HFFc6 (cell line): ENCODE measurements around the gene LRRC3B. TPM values are rescaled to one million over a fixed set of nuclear protein-coding genes. Genes with fewer than 3 reads are reported as not detected.

Source experiments
- DNase-seq: peaks from one replicate; pipeline ENCODE4 v3.0.0-alpha.2; 2018
- H3K27ac Mint-ChIP-seq: 2 replicates; pipeline ENCODE4 v1.8.0; 2020; ENCODE audit warnings: mild to moderate bottlenecking, mixed read lengths
- H3K27me3 Mint-ChIP-seq: 2 replicates; pipeline ENCODE4 v1.8.0; 2021; ENCODE audit warnings: mild to moderate bottlenecking, moderate library complexity, mixed read lengths; ENCODE audit not compliant: insufficient read depth
- H3K36me3 Mint-ChIP-seq: 2 replicates; pipeline ENCODE4 v1.8.0; 2021; ENCODE audit warnings: low read depth, mixed read lengths
- H3K4me1 Mint-ChIP-seq: 2 replicates; pipeline ENCODE4 v1.8.0; 2020; ENCODE audit warnings: low read depth, mixed read lengths
- H3K4me3 Mint-ChIP-seq: 2 replicates; pipeline ENCODE4 v1.8.0; 2020; ENCODE audit warnings: mild to moderate bottlenecking, moderate library complexity, mixed read lengths
- H3K9me3 Mint-ChIP-seq: 2 replicates; pipeline ENCODE4 v1.8.0; 2020; ENCODE audit warnings: mild to moderate bottlenecking, mixed read lengths
- CTCF ChIP-seq: fragments of 200-600 bp; sonication (generic); IDR thresholded peaks from 2 replicates; pipeline ENCODE4 v1.5.0; 2021; ENCODE audit warnings: antibody characterized with exemption, mild to moderate bottlenecking
- total RNA-seq, 6 experiments: library from RNA; stranded (reverse); fragmentation: NEBNext Ultra II Directional; extraction: Animal tissue kit (Norgen Biotek cat#: 25700); gene quantifications; 2 replicates in 1 of 6; 3 replicates in 5 of 6; pipeline ENCODE4 v1.2.3, GENCODE V29; 2021

Gene LRRC3B
- total RNA-seq, 6 experiments from 2014 or later: not detected

GRCh38 chr3:26757978-26758377 is 135.4 kb downstream of the LRRC3B start:
- Mint-ChIP-seq H3K4me1 (no peaks in the 10 kb centered on the region), H3K27me3 (no peaks in the 10 kb centered on the region), H3K36me3 (no peaks in the 10 kb centered on the region), H3K4me3 (no peak overlapping the region), H3K27ac (no peak overlapping the region), H3K9me3 (peaks cover 58% of the 10 kb centered on the region)
- DNase-seq: no peak
- TF ChIP-seq CTCF: no peak
